NCI-H1092 (cell line): ENCODE measurements around the gene HBE1.

Experiments used
- DNase-seq: peaks from one replicate; lab custom pipeline; 2025; lab: John Stamatoyannopoulos, UW

Gene HBE1

GRCh38 chr11:5234381-5234834 is 35.3 kb downstream of the HBE1 start, which contains the start of gene HBD:
TSS of gene HBD (minus strand) at chr11:5234483. CDS start at chr11:5234433, 50 bp downstream.
- DNase-seq = no peak

GRCh38 chr11:5233307-5233706 is 36.4 kb downstream of the HBE1 start:
- no peak for DNase-seq

GRCh38 chr11:5232821-5233220 is 36.9 kb downstream of the HBE1 start:
- DNase-seq = no peak

- no peak for DNase-seq
Observed at GRCh38 chr11:5232176-5232575, 37.6 kb downstream of the HBE1 start.

GRCh38 chr11:5231111-5231510 is 38.6 kb downstream of the HBE1 start:
- DNase-seq = no peak

GRCh38 chr11:5230266-5230665 is 39.5 kb downstream of the HBE1 start:
- no peak for DNase-seq

GRCh38 chr11:5229796-5230195 is 39.9 kb downstream of the HBE1 start:
- no peak for DNase-seq

GRCh38 chr11:5229356-5229755 is 40.4 kb downstream of the HBE1 start:
- DNase-seq = no peak

- DNase-seq = no peak
Observed at GRCh38 chr11:5228124-5228523, 41.6 kb downstream of the HBE1 start.

- no peak for DNase-seq
Observed at GRCh38 chr11:5227681-5228080, 42.1 kb downstream of the HBE1 start.

- DNase-seq = no peak
Observed at GRCh38 chr11:5226732-5227310, 42.9 kb downstream of the HBE1 start, which contains the start of gene HBB. TSS of gene HBB (minus strand) at chr11:5227071. CDS start at chr11:5227021, 50 bp downstream.

GRCh38 chr11:5225480-5225871 is 44.3 kb downstream of the HBE1 start:
- no peak for DNase-seq

GRCh38 chr11:5224538-5225479 is 44.9 kb downstream of the HBE1 start:
- no peak for DNase-seq

GRCh38 chr11:5223686-5224085 is 46.1 kb downstream of the HBE1 start:
- DNase-seq = no peak

GRCh38 chr11:5223146-5223545 is 46.6 kb downstream of the HBE1 start:
- DNase-seq = no peak
